ENCODE results near the gene BICDL2.
"Not testable (repeated sequence)": the region's sequence is repeated elsewhere in the genome, so short reads cannot be mapped to it uniquely, and the experiment has no call there.

Gene BICDL2

DNA sequence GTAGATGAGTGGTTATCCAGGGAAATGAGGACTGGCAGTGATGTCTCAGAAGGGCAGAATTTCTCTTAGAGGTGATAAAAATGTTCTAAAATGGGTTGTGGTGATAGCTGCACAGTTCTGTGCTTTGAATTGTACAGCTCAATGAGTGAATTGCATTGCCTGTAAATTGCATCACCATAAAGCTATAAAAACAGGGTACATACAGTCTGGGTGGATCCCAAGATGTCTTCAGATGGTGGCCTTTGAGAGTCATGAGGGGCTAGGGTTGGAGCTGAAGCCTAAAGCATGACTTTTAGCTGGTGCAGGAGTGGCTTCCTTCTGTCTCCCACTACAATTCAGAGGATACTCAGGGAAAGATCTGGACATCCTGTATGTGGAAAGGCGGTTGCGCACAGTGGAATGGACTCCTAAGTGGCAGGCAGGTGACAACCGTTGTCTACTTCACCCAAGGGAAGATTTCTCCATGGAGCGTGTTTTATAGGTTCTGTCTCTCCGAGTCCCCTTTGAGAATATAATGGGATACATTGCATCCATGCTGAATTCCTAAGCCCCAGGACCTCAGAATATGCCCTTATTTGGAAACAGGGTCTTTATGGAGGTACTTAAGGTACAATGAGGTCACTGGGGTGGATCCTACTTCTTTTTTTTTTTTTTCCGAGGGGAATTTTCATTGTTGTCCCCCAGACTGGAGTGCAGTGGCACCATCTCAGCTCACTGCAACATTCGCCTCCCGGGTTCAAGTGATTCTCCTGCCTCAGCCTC lies 27.1 kb upstream of the BICDL2 start:
- no peak for DNase-seq

DNA sequence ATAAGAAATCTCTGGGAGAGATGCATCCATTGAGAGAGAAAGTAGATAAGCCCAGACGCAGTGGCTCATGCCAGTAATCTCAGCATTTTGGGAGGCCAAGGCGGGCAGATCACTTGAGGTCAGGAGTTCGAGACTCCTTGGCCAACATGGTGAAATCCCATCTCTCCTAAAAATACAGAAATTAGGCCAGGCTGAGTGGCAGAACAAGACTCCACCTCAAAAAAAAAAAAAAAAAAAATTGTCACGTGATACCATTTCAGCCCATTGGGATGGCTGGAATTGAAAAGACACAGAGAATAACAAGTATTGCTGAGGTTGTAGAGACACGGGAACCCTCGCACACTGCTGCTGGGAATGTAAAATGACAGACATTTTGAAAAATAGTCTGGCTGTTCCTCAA lies 25.8 kb upstream of the BICDL2 start:
- DNase-seq: no peak

DNA sequence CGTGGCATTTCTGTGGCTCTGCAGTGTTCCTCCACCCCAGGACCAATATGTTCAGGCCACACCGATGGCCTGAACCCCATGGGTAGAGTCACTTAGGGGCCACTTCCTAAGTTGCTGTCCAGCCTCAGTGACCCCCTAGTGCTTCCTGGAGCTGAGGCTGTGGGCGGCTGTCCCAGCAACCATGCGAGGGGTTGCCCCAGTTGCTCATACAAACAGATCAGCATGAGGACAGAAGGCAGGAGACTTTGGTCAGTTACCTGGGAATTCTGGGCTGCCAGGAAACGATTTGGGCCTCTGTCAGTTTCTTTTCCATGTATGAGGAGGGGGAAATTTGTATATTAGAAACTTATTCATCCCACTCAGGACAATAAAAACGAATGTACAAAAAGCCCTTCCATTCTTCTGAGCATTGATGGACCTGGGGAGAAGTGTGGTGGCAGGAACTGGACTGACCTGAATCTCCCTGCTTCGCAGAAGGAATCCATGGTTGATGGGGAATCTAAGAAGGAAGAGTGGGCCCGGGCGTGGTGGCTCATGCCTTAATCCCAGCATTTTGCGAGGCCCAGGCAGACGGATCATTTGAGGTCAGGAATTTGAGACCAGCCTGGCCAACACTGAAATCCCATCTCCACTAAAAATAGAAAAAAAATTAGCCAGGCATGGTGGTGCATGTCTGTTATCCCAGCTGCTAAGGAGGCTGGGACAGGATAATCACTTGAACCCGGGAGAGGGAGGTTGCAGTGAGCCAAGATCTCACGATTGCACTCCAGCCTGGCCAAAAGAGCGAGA lies 23.8 kb upstream of the BICDL2 start:
- DNase-seq: no peak

DNA sequence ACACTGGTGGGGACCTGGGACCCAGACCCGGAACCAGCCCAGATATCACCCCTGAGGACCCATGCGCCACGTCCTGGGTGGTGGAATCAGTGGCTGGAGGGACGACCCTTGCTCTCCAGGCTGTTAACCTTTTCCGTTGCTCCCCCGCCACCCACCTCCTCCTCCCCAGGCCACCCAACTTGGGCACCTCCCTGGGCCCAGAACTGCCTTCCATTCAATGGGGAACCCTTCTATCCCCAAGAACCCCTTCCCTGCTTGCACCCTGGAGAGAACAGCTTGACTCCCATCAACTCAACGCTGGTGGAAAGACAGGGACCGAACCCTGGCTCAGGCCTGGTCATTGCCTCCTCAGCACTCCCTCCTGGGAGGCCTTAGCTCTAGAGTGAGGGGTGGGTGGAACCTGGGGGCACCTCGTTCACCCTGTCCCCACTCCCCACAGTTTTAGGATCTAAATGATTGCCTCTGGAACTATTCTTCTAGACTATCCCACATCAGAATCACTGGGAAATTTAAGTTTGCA lies 23.0 kb upstream of the BICDL2 start:
- no peak for DNase-seq

DNA sequence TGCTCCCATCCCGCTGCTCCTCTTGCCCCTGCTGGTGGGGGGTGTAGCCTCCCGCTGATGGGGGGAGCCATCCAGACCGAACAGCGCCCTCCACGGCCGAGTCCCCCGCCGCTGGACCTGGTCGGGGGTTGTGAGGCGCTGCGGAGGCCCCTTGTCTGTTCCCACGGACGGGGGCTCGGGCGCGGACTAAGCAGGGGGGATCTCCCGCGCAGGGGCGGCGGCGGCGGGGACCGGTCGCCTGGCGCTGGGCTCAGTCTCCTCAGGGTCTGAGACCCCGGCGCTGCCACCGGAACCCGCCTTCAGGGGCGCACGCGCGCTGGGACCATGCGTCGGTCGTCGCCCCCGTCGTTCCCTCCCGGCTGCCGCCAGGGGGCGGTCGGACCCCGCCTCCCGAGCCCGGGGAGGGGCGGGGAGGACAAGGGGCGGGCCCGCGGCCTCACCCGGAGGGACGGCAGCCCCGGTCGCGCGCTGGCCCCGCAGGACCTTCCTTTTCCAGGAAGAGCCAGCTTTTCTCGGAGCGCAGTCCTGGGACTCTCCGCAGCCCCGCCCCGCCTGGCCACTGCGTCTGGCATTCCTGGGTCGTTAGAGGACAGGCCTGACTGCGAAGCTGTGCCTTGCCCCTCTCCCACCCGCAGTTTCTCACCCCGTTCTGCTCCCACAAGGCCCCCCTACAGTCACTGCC lies 22.4 kb upstream of the BICDL2 start:
- DNase-seq: peak; percentile 36

DNA sequence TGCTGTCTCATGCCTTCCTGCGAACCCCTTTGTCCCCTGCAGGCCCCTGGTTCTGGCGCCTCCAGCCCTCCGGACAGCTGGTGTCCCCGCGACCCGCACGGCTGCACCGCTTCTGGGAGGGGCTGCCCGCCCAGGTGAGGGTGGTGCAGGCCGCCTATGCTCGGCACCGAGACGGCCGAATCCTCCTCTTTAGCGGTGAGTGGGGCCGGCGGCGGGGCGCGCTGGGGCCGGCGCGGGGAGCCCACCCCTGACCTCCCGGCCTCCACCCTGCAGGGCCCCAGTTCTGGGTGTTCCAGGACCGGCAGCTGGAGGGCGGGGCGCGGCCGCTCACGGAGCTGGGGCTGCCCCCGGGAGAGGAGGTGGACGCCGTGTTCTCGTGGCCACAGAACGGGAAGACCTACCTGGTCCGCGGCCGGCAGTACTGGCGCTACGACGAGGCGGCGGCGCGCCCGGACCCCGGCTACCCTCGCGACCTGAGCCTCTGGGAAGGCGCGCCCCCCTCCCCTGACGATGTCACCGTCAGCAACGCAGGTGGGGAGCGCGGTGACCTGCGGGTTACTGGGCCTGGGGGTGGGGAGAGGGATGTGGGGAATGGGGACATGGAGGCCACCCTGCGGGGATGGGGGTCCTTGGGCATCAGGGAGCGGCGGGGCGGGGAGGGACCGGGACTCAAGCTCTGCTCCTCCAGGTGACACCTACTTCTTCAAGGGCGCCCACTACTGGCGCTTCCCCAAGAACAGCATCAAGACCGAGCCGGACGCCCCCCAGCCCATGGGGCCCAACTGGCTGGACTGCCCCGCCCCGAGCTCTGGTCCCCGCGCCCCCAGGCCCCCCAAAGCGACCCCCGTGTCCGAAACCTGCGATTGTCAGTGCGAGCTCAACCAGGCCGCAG lies 21.6 kb upstream of the BICDL2 start:
- no peak for DNase-seq

DNA sequence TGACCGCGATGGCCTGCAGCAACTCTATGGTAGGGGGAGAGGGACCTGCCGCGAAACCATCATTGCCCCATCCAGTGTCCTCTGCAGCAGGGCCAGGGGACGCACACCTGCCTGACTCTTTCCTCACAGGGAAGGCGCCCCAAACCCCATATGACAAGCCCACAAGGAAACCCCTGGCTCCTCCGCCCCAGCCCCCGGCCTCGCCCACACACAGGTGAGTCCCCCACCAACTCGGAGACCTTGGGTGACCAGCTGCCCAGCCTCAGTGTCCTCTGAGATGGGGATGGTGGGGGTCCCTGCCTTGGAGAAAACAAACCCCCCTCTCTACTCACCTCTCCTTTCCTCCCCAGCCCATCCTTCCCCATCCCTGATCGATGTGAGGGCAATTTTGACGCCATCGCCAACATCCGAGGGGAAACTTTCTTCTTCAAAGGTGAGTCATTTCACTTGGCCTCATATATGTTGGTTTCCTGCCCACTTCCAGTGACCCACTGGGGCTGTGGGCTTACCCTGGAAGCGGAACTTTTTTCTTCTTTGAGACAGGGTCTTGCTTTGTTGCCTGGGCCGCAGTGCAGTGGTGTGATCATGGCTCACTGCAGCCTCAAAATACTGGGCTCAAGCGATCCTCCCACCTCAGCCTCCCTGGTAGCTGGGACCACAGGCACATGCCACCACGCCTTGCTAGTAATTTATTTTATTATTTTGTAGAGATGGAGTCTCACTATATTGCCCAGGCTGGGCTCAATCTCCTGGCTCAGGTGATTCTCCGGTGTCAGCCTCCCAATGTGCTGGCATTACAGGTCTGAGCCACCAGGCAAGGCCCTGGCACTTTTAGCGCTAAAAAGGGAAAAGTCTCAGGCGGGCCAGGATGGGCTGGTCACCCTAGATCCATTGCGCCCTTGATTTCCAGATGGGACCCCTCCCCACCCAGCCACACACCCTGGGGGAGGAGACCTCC lies 20.7 kb upstream of the BICDL2 start:
- DNase-seq: no peak

DNA sequence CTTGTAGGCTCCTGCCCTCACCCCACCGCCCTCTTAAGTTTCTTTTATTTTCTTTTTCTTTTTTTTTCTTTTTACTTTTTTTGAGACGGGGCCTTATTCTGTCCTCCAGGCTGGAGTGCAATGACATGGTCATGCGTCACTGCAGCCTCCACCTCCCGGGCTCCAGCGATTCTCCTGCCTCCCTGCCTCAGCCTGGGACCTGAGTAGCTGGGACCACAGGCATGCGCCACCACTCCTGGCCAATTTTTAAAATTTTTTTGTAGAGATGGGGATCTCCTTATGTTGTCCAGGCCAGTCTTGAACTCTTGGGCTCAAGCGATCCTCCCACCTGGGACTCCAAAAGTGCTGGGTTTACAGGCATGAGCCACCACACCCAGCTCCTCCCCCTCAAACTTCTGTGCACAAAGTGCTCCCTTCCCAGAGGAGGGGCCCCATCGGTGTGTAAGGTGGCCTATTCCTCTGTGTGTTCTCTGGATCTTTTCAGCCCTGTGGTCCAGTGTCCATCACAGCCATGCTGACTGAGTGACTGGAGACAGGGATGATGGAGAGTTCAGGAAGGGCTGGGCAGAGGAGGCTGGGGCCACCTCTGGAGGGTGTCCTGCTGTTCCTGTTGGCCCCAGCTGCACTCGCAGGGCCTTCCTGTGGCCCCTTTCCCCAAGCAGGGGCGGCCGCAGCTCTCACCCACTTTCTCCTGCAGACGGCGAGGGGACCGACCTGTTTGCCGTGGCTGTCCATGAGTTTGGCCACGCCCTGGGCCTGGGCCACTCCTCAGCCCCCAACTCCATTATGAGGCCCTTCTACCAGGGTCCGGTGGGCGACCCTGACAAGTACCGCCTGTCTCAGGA lies 19.8 kb upstream of the BICDL2 start:
- DNase-seq: no peak

DNA sequence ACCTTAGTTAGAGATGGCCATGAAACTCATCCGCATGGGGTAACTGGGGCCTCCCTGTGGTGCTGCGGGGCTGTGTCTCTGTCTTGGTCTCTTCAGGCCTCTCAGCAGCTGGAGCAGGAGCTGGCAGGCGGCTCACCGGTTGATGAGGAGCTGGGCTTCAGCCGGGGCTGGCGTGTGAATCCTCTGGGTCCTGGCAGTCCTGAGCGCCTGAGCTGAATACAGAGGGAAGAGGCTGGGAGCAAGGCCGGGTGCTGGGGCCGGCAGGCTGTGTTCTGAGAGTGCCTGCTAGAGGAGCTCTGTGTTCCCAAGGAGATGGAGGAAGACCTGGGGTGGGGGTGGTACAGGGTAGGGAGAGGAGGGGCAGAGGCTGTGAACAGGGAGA lies 19.0 kb upstream of the BICDL2 start:
- DNase-seq: not testable (repeated sequence)

DNA sequence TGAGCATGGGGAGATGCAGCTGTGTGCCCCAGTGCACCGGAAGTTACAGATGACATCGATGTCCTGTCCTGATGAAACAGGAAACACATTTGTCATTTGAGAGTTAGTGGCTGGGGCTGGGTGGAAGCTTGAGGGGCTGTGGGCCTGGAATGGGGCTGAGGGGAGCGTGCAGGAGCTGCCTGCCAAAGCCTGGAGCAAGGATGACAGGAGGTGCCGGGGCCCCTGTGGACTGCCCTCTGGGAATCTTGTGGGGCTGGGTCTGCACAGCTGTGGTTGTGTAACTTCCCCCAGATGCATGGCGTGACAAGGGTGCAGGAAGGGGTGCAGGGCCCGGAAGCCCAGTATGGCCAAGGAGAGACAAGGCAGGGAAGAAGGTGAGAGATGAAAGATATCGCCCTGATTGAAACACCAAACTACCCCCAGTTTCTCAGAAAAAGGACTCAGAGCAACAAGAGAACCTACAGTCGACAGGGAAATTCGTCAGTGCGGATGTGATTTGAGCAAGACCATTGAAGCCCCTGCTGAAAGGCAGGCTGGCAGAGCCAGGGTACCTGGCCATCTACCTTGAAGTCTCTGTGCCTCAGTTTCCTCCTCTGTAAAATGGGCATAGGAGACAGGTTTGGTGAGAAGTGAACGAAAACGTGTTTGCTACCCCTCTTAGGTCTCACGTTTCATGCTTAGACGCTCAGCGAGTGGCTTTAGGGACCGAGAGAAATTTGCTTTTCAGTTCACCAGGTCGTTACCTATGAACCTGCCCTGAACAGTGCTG lies 18.4 kb upstream of the BICDL2 start:
- no peak for DNase-seq

DNA sequence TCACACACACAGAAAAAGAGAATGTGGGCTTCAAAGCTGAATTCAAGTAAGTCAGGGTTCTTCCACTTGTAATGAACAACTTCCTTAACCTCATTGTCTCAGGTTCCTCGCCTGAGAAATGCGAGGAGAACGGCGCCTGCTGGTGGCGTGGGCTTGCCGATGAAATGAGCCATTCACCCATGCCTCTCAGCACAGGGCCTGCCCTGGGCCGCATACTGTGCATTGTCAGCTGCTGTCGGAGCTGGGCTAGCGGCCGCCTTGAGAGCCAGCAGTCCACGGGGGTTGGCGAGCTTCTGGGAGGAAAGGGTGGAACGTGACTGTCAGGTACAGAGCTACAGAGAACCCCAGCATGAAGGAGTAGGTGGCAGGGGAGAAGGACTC lies 16.6 kb upstream of the BICDL2 start:
- not testable (repeated sequence) for DNase-seq

DNA sequence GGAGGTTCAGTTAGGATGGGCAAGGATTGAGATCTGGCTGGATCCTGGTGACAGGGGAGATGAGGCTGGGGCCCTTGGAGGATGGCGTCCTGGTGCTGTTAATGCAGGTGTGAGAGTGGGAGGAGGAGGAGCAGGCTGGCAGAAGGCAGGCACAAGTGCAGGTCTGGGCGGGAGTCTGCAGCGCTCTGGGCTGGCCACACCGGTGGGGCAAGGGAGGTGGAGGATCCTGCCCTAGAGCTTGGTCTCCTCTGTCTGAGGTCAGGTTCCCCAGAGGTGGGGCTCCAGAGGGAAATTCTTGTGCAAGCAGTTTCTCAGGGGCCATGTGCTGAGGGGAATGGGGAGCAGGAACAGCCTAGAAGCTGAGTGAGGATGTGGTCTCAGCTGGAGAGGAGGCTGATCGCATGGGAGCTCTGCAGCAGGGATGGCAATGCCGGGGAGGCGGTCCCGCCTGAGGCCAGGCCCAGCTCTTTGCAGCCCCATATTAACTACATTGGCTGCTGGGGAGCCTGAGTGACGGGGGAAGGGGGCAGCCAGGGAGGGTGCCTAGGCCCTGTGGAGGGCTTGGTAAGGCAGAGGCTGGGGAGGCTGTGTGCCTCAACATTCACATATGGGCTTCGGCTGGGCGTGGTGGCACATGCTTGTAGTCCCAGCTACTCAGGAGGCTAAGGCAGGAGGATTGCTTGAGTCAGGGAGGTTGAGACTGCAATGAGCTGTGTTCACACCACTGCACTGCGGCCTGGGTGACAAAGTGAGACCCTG lies 16.0 kb upstream of the BICDL2 start:
- not testable (repeated sequence) for DNase-seq

DNA sequence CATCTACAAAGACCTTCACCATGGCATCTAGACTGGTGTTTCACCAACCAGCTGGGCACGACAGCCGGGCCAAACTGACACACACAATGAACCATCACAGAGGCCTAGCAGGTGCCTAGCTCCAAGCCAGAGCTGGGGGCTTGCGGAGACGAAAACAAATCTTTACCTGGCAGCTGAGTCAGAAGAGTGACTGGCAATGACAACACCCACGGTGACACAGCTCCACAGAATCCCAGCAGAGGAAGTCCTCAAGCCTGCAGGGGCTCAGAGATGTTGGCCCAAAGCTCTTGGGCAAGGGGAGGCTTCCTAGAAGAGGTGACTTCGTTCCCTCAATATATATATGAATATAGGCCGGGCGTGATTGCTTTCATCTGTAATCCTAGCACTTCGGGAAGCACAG lies 14.8 kb upstream of the BICDL2 start:
- no peak for DNase-seq

DNA sequence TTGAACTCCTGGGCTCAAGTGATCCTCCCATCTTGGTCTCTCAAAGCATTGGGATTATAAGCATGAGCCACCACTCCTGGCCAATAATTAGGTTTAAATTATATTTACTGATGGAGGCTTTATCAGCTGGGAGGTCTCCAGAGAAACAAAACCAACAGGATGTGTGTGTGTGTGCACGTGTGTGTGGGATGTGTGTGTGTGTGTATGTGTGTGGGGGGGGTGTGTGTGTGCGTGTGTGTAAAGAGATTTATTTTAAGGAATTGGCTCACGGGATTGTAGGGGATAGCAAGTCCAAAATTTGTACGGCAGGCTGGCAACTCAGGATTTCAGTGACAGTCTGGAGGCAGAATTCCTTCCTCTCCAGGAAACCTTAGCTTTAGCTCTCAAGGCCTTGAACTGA lies 14.3 kb upstream of the BICDL2 start:
- no peak for DNase-seq

DNA sequence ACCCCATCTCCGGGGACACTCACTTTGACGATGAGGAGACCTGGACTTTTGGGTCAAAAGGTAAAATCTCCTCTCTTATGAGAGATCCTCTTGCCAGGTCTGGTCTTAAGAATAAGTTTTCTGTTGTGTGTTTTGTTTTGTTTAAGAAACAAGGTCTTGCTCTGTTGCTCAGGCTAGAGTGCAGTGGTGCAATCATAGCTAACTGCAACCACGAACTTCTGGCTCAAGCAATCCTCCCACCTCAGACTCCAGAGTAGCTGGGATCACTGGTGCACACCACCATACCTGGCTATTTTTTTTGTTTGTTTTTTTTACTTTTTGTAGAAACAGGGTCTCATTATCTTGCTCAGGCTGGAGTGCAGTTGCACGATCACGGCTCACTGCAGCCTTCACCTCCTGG lies 13.7 kb upstream of the BICDL2 start:
- DNase-seq: no peak

DNA sequence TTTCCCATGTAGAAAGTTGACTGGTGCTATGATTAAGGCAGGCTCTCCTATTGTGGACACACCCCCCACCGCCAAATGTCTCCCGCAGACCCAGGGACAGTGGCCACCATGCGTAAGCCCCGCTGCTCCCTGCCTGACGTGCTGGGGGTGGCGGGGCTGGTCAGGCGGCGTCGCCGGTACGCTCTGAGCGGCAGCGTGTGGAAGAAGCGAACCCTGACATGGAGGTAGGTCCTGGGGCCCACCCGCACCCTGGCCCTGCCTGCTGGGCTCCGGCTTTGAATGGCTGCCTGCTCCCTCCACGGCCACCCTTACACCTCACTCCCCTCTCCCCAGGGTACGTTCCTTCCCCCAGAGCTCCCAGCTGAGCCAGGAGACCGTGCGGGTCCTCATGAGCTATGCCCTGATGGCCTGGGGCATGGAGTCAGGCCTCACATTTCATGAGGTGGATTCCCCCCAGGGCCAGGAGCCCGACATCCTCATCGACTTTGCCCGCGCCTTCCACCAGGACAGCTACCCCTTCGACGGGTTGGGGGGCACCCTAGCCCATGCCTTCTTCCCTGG lies 13.3 kb upstream of the BICDL2 start:
- no peak for DNase-seq

DNA sequence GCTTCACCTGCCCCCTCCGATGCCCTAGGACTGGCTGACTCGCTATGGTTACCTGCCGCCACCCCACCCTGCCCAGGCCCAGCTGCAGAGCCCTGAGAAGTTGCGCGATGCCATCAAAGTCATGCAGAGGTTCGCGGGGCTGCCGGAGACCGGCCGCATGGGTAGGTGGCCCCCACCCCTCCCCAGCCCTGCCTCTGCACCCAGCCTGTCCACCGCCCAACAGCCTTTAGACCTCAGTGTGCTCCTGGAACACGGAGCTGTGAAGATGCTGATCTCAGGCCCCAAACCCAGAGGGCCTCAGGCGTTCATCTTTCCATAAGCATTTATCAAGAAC lies 10.6 kb upstream of the BICDL2 start:
- no peak for DNase-seq

DNA sequence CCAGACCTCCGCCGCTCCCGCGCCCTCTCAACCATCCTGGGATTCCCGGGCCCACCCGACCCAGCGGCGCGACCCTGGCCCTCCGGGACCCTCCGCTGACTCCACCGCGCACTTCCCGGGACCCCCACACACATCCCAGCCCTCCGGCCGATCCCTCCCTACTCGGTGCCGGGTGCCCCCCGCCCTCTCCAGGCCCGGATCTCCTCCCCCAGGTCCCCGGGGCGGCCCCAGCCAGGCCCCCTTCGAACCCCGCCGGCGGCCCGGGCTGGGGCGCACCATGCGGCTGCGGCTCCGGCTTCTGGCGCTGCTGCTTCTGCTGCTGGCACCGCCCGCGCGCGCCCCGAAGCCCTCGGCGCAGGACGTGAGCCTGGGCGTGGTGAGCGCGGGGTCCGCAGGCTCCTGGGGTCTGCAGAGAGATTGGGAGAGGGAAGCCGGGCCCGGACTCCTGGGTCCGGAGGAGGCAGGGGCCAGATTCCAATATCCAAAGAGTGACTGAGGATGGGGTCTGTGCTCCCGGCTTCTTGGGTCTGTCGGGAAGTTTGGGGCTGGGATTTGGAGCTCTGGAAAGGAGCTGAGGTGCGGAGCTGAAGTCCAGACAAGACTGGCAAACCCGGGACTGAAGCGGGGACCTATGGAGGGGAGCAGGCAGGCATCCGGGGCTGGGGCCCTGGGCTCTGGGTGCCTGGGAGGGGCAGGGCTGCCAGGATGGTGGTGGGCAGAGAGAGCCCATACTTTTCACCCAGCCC lies 10.1 kb upstream of the BICDL2 start:
- no peak for DNase-seq
